ENCODE results near the gene MINDY4. TPM values are rescaled to one million over a fixed set of nuclear protein-coding genes. Genes with fewer than 3 reads are reported as not detected.

The MINDY4 gene
- total and polyA plus RNA-seq, 2 of the 13 experiments (the other 11 are each of a cell fraction or from before 2014, with no cell fraction given), result not detected

GRCh38 chr7:30913821-30914515, 142.8 kb downstream of the MINDY4 start (continued):
- TF ChIP-seq ZNF280B (CRISPR knock-in tag; IDR thresholded peaks at IDR 0.05; ENCODE audit: borderline replicate concordance) (no peak), CREM (IDR thresholded peaks at IDR 0.05) (no peak), CREM (CRISPR knock-in tag; IDR thresholded peaks at IDR 0.05) (no peak)

GRCh38 chr7:30914596-30914995, 143.4 kb downstream of the MINDY4 start:
- POLR2A ChIA-PET, result no interaction called here
- Histone ChIP-seq H3K27ac (ENCODE audit: extremely low read length, insufficient read depth, low read length) (no peak overlapping the region), H3K4me2 (ENCODE audit: low read depth, low read length) (no peak overlapping the region), H3K9ac (ENCODE audit: insufficient read depth, low read depth, low read length) (no peak overlapping the region), H4K20me1 (ENCODE audit: insufficient read depth, low read length) (no peaks in the 10 kb centered on the region), H3K4me3 (replicated peaks in 1 of 3; ENCODE audit: insufficient read depth in 1 of 3, low read depth in 2 of 3, low read length in 3 of 3) (no peak overlapping the region), H3K4me1 (ENCODE audit: insufficient read depth, low read length) (no peaks in the 10 kb centered on the region), H3K36me3 (replicated peaks in 1 of 2; ENCODE audit: control insufficient read depth in 1 of 2, insufficient read depth in 2 of 2, low read length in 2 of 2) (no peaks in the 10 kb centered on the region), H3K27me3 (ENCODE audit: control insufficient read depth in 1 of 2, insufficient read depth in 2 of 2, low read length in 2 of 2) (peaks cover 6 to 10% of the 10 kb centered on the region in 2 experiments; a peak in 3 of 5 replicates), H2AFZ (ENCODE audit: low read length) (no peak overlapping the region), H3K79me2 (ENCODE audit: insufficient read depth, low read length) (no peaks in the 10 kb centered on the region), H3K9me3 (ENCODE audit: low read length) (no peaks in the 10 kb centered on the region)
- TF ChIP-seq MED1 (CRISPR knock-in tag; IDR thresholded peaks at IDR 0.05) (no peak), TRIM24 (CRISPR knock-in tag; IDR thresholded peaks at IDR 0.05) (no peak), ZNF891 (CRISPR knock-in tag; IDR thresholded peaks at IDR 0.05) (no peak), ARID2 (CRISPR knock-in tag; IDR thresholded peaks at IDR 0.05; ENCODE audit: borderline replicate concordance) (no peak), NPAS2 (CRISPR knock-in tag; IDR thresholded peaks at IDR 0.05; ENCODE audit: borderline replicate concordance) (no peak), ZNF816 (CRISPR knock-in tag; IDR thresholded peaks at IDR 0.05; ENCODE audit: borderline replicate concordance) (no peak), CREBL2 (CRISPR knock-in tag; IDR thresholded peaks at IDR 0.05; ENCODE audit: borderline replicate concordance) (no peak), EED (CRISPR knock-in tag; IDR thresholded peaks at IDR 0.05) (no peak), SRSF9 (IDR thresholded peaks at IDR 0.05; ENCODE audit: borderline replicate concordance, insufficient read depth, low read depth, low read length, poor library complexity, severe bottlenecking) (no peak), DZIP1 (CRISPR knock-in tag; IDR thresholded peaks at IDR 0.05) (no peak), SSRP1 (CRISPR knock-in tag; IDR thresholded peaks at IDR 0.05) (no peak)
- BruUV-seq (replicated peaks), result no TSS peak
- in situ Hi-C loops (cut with HindIII; ENCODE audit: extremely low pct_ligation_motif_present, low pct_unique_long_range_greater_than_20kb), result no loop called here
- no peak for FAIRE-seq
- no peak for DNase-seq (ENCODE audit: low spot score)
- CTCF ChIA-PET (ENCODE audit: low intra/inter-chr PET ratio, low total read pairs), result no interaction called here
- 13% methylated on average over 3 of the region's 4 CpGs for WGBS (ENCODE audit: low lambda C conversion rate)
- intact Hi-C loops (cut with micrococcal nuclease; ENCODE audit: unreplicated experiment), result no loop called here
- ATAC-seq, result no peak

All from HepG2 (cell line).